Endodermal cell (in vitro differentiated cells): ENCODE results near the gene RERE. TPM values are rescaled to one million over a fixed set of nuclear protein-coding genes. Genes with fewer than 3 reads are reported as not detected.

ENCODE experiments used
- DNase-seq: peaks from one replicate; pipeline ENCODE4 v3.0.0-alpha.2; 2017
- H3K27ac ChIP-seq: 2 replicates; pipeline ENCODE4 v1.5.1; 2013; ENCODE audit warnings: mild to moderate bottlenecking, low read depth, low read length, moderate library complexity
- H3K27me3 ChIP-seq: 2 replicates; pipeline ENCODE4 v1.6.1; 2013; ENCODE audit warnings: mild to moderate bottlenecking, low read length, moderate library complexity; ENCODE audit not compliant: insufficient read depth, control insufficient read depth, poor library complexity, severe bottlenecking
- H3K36me3 ChIP-seq: 2 replicates; pipeline ENCODE4 v1.7.0; 2013; ENCODE audit warnings: mild to moderate bottlenecking, low read length, moderate library complexity; ENCODE audit not compliant: control insufficient read depth, insufficient read depth
- H3K4me1 ChIP-seq: one replicate; pipeline ENCODE4 v1.7.0; 2013; ENCODE audit warnings: low read length; ENCODE audit not compliant: control insufficient read depth, insufficient read depth
- H3K4me3 ChIP-seq: 2 replicates; pipeline ENCODE4 v1.5.1; 2013; ENCODE audit warnings: mild to moderate bottlenecking, low read length, moderate library complexity
- H3K9ac ChIP-seq: 2 replicates; pipeline ENCODE4 v1.6.1; 2013; ENCODE audit warnings: mild to moderate bottlenecking, low read length, moderate library complexity; ENCODE audit not compliant: poor library complexity, severe bottlenecking; ENCODE audit errors: extremely low read depth
- H3K9me3 ChIP-seq: 2 replicates; pipeline ENCODE4 v1.6.1; 2013; ENCODE audit warnings: mild to moderate bottlenecking, low read length, moderate library complexity; ENCODE audit not compliant: control insufficient read depth
- H3K27ac Mint-ChIP-seq: 2 replicates; pipeline ENCODE4 v1.8.0; 2020; ENCODE audit warnings: mixed read lengths
- H3K27me3 Mint-ChIP-seq: 2 replicates; pipeline ENCODE4 v1.8.0; 2021; ENCODE audit warnings: mild to moderate bottlenecking, mixed read lengths; ENCODE audit not compliant: insufficient read depth
- H3K36me3 Mint-ChIP-seq: 2 replicates; pipeline ENCODE4 v1.8.0; 2020; ENCODE audit warnings: low read depth, mixed read lengths
- H3K4me1 Mint-ChIP-seq: 2 replicates; pipeline ENCODE4 v1.8.0; 2020; ENCODE audit warnings: mixed read lengths
- H3K4me3 Mint-ChIP-seq: 2 replicates; pipeline ENCODE4 v1.8.0; 2020; ENCODE audit warnings: mild to moderate bottlenecking, moderate library complexity, mixed read lengths
- H3K9me3 Mint-ChIP-seq: 2 replicates; pipeline ENCODE4 v1.8.0; 2020; ENCODE audit warnings: mild to moderate bottlenecking, mixed read lengths
- CTCF ChIP-seq: fragments of 200-600 bp; sonication (generic); conservative IDR thresholded peaks from 2 replicates; pipeline ENCODE4 v1.5.0; 2021; ENCODE audit warnings: antibody characterized with exemption, mild to moderate bottlenecking
- WGBS, 2 experiments: methylation state at CpG; one replicate each; pipeline versions ENCODE4 v1.1.5 to v1.1.7; 2013; ENCODE audit warnings: missing lambda C conversion rate in 2 of 2, mixed read lengths in 1 of 2; ENCODE audit not compliant: insufficient coverage in 1 of 2, insufficient read length in 1 of 2; 5-methylcytosine and 5-hydroxymethylcytosine counted together
- total RNA-seq, 2 donors: library from RNA; stranded (reverse); fragmentation: NEBNext Ultra II Directional in 1 of 2; extraction: Animal tissue kit (Norgen Biotek cat#: 25700) in 1 of 2; gene quantifications; 2 replicates in 1 of 2; 3 replicates in 1 of 2; pipeline ENCODE4 v1.2.1, GENCODE V29; 2021

RERE gene
- total RNA-seq, 2 donors from 2014 or later, result 159 to 179 TPM

GRCh38 chr1:8423692-8424538, 393.5 kb downstream of the RERE start:
- 1 to 3% methylated on average over 14 to 79 of the region's 79 CpGs for WGBS, 2 experiments
- peaks cover 4% of the 10 kb centered on the region for H3K36me3 Mint-ChIP-seq
- TF ChIP-seq CTCF, result peak; percentile 29

GRCh38 chr1:8423269-8423691, 394.2 kb downstream of the RERE start:
- Mint-ChIP-seq H3K27me3 (no peaks in the 10 kb centered on the region), H3K4me1 (peaks cover 30% of the 10 kb centered on the region), H3K4me3 (no peak overlapping the region), H3K36me3 (peaks cover 6% of the 10 kb centered on the region), H3K27ac (peak overlapping the region; percentile 94), H3K9me3 (no peaks in the 10 kb centered on the region)
- Histone ChIP-seq H3K36me3 (peaks cover 37% of the 10 kb centered on the region), H3K27me3 (no peaks in the 10 kb centered on the region), H3K4me1 (peaks cover 10% of the 10 kb centered on the region), H3K9ac (peak overlapping the region; percentile 57), H3K4me3 (peak overlapping the region; percentile 87), H3K9me3 (no peaks in the 10 kb centered on the region), H3K27ac (peak overlapping the region; percentile 75)
- no peak for TF ChIP-seq CTCF
- WGBS, 2 experiments, result 0 to 2% methylated on average over 10 to 33 of the region's 33 CpGs
- DNase-seq, result peak; percentile 73

More at GRCh38 chr1:8423692-8424538, 393.5 kb downstream of the RERE start:
- peak overlapping the region; percentile 87 for H3K4me3 ChIP-seq
- H3K27ac Mint-ChIP-seq, result peak overlapping the region; percentile 94
- H3K36me3 ChIP-seq, result peaks cover 31% of the 10 kb centered on the region
- peak overlapping the region; percentile 57 for H3K9ac ChIP-seq
- no peaks in the 10 kb centered on the region for H3K9me3 ChIP-seq
- H3K4me1 Mint-ChIP-seq, result peaks cover 24% of the 10 kb centered on the region
- peaks cover 8% of the 10 kb centered on the region for H3K4me1 ChIP-seq
- peak; percentile 92 for DNase-seq
- H3K27me3 Mint-ChIP-seq, result no peaks in the 10 kb centered on the region
- H3K9me3 Mint-ChIP-seq, result no peaks in the 10 kb centered on the region
- no peak overlapping the region for H3K4me3 Mint-ChIP-seq
- H3K27ac ChIP-seq, result peak overlapping the region; percentile 80
- no peaks in the 10 kb centered on the region for H3K27me3 ChIP-seq

GRCh38 chr1:8422510-8423268, 394.8 kb downstream of the RERE start:
- Histone ChIP-seq H3K4me3 (peak overlapping the region; percentile 87), H3K9me3 (no peaks in the 10 kb centered on the region), H3K36me3 (peaks cover 43% of the 10 kb centered on the region), H3K9ac (peak overlapping the region; percentile 57), H3K27me3 (no peaks in the 10 kb centered on the region), H3K27ac (peak overlapping the region; percentile 75), H3K4me1 (peaks cover 10% of the 10 kb centered on the region)
- H3K27me3 Mint-ChIP-seq, result no peaks in the 10 kb centered on the region
- H3K4me3 Mint-ChIP-seq, result no peak overlapping the region
- peaks cover 12% of the 10 kb centered on the region for H3K36me3 Mint-ChIP-seq
- TF ChIP-seq CTCF, result no peak
- H3K27ac Mint-ChIP-seq, result peak overlapping the region; percentile 94
- 15 to 34% methylated on average over 8 to 19 of the region's 19 CpGs for WGBS, 2 experiments
- H3K4me1 Mint-ChIP-seq, result peaks cover 36% of the 10 kb centered on the region
- H3K9me3 Mint-ChIP-seq, result no peaks in the 10 kb centered on the region
- DNase-seq, result no peak
